ENCODE results near the gene GATA2. TPM values are rescaled to one million over a fixed set of nuclear protein-coding genes. Genes with fewer than 3 reads are reported as not detected.

Gene GATA2
- total and polyA plus RNA-seq, 2 donors (not counting 1 experiment from before 2014, with no cell fraction given) = 0.83 to 3.2 TPM

DNA sequence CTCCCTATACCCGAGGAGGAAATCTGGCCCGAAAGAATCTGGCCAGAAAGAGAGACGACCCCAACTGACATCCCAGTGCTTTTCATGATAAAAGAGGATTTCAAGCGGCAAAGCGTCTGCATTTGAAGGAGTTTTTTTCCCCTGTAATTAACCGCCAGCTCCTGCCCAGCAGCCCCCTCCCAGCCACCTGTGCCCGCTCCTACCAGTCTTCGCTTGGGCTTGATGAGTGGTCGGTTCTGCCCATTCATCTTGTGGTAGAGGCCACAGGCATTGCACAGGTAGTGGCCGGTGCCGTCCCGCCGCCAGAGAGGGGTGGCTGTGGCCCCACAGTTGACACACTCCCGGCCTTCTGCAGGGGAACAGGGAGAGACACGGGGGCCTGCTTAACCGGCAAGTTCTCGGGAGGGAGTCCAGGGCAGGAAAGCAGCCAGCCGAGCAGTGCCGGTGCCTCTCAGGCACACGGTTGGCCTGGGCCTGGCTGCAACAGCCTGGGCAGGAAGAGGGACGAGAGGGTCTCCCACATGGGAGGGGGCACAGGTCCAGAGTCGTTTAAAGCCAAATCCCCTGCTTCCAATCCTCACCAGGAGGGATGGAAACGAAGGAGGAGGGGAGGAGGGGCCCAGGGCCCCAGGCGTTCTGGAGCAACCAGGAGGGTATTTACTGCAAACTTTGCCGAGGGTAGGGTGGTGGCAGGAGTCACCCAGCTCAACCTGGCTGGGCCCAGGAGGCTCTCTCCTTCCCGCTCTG lies 9.2 kb downstream of the GATA2 start:
- peak in 1 of 2 donors; percentile 33 for DNase-seq (ENCODE audit: low read depth in 2 of 2)
- Histone ChIP-seq H3K79me2 (ENCODE audit: control insufficient read depth, insufficient read depth, low read length) (peaks cover 17% of the 10 kb centered on the region), H4K20me1 (ENCODE audit: control insufficient read depth, extremely low read depth, insufficient read depth, low read length) (no peaks in the 10 kb centered on the region), H3K4me3 (replicated peaks in 1 of 4; ENCODE audit: control extremely low read depth in 1 of 4, insufficient read depth in 1 of 4, low read depth in 3 of 4, low read length in 4 of 4) (peak overlapping the region in 1 of 4 experiments; percentile 36), H3K4me1 (ENCODE audit: control insufficient read depth, extremely low read depth, insufficient read depth, low read length) (peaks cover 19% of the 10 kb centered on the region), H3K36me3 (ENCODE audit: control insufficient read depth, insufficient read depth, low read length) (peaks cover 4% of the 10 kb centered on the region), H2AFZ (ENCODE audit: low read length) (no peak overlapping the region), H3K27me3 (ENCODE audit: control insufficient read depth, insufficient read depth, low read length) (peaks cover 3% of the 10 kb centered on the region), H3K4me2 (ENCODE audit: extremely low read depth, insufficient read depth, low read length) (peak overlapping the region; percentile 56), H3K9ac (ENCODE audit: insufficient read depth, low read length) (no peak overlapping the region), H3K9me3 (ENCODE audit: control insufficient read depth, insufficient read depth, low read depth, low read length) (no peaks in the 10 kb centered on the region), H3K27ac (ENCODE audit: insufficient read depth, low read length) (peak overlapping the region; percentile 27)
- no peak for TF ChIP-seq EZH2 (IDR thresholded peaks at IDR 0.05; ENCODE audit: low read length, missing control alignments)
- TF ChIP-seq, protein P1, sequence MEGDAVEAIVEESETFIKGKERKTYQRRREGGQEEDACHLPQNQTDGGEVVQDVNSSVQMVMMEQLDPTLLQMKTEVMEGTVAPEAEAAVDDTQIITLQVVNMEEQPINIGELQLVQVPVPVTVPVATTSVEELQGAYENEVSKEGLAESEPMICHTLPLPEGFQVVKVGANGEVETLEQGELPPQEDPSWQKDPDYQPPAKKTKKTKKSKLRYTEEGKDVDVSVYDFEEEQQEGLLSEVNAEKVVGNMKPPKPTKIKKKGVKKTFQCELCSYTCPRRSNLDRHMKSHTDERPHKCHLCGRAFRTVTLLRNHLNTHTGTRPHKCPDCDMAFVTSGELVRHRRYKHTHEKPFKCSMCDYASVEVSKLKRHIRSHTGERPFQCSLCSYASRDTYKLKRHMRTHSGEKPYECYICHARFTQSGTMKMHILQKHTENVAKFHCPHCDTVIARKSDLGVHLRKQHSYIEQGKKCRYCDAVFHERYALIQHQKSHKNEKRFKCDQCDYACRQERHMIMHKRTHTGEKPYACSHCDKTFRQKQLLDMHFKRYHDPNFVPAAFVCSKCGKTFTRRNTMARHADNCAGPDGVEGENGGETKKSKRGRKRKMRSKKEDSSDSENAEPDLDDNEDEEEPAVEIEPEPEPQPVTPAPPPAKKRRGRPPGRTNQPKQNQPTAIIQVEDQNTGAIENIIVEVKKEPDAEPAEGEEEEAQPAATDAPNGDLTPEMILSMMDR (conservative IDR thresholded peaks at IDR 0.05 in 1 of 2, IDR thresholded peaks at IDR 0.05 in 1 of 2; ENCODE audit: low read depth in 1 of 2, low read length in 2 of 2) = no peak

GRCh38 chr3:128482666-128483656 lies 10.0 kb downstream of the GATA2 start:
- TF ChIP-seq, protein P1 (conservative IDR thresholded peaks at IDR 0.05 in 1 of 2, IDR thresholded peaks at IDR 0.05 in 1 of 2; ENCODE audit: low read depth in 1 of 2, low read length in 2 of 2) = peak in 1 of 2 donors; percentile 29
- TF ChIP-seq EZH2 (IDR thresholded peaks at IDR 0.05; ENCODE audit: low read length, missing control alignments) = no peak
- Histone ChIP-seq H3K4me3 (replicated peaks in 1 of 4; ENCODE audit: control extremely low read depth in 1 of 4, insufficient read depth in 1 of 4, low read depth in 3 of 4, low read length in 4 of 4) (peak overlapping the region in 2 of 4 experiments; percentile 24 to 36), H4K20me1 (ENCODE audit: control insufficient read depth, extremely low read depth, insufficient read depth, low read length) (no peaks in the 10 kb centered on the region), H3K9me3 (ENCODE audit: control insufficient read depth, insufficient read depth, low read depth, low read length) (no peaks in the 10 kb centered on the region), H3K4me1 (ENCODE audit: control insufficient read depth, extremely low read depth, insufficient read depth, low read length) (peaks cover 19% of the 10 kb centered on the region), H3K79me2 (ENCODE audit: control insufficient read depth, insufficient read depth, low read length) (peaks cover 17% of the 10 kb centered on the region), H3K9ac (ENCODE audit: insufficient read depth, low read length) (no peak overlapping the region), H3K27me3 (ENCODE audit: control insufficient read depth, insufficient read depth, low read length) (peaks cover 3% of the 10 kb centered on the region), H3K27ac (ENCODE audit: insufficient read depth, low read length) (peak overlapping the region; percentile 27), H3K36me3 (ENCODE audit: control insufficient read depth, insufficient read depth, low read length) (peaks cover 4% of the 10 kb centered on the region), H2AFZ (ENCODE audit: low read length) (no peak overlapping the region), H3K4me2 (ENCODE audit: extremely low read depth, insufficient read depth, low read length) (peak overlapping the region; percentile 33)
- peak; percentile 54 to 85 for DNase-seq (ENCODE audit: low read depth in 2 of 2)

DNA sequence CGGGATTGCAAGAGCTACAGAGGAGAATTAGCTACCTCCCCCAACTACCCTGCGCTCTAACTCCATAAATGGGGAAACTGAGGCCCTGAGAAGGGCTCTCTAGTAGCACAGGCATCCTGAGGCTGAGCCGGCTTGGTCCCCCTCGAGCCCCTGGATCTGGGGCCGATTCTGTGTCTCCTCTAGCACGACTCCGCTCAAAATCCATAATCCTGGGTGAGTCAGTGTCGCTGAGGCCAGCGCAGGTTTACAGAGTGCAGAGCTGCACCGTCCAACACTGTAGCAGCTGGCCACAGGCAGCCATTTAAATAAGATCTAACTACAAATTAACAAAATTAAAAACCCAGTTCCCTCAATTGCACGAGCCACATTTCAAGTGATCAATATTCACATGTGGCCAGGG lies 10.8 kb downstream of the GATA2 start:
- DNase-seq (ENCODE audit: low read depth in 2 of 2) = peak in 1 of 2 donors; percentile 55
- no peak overlapping the region for H3K27ac ChIP-seq (ENCODE audit: insufficient read depth, low read length)
- no peak overlapping the region for H2AFZ ChIP-seq (ENCODE audit: low read length)
- H3K27me3 ChIP-seq (ENCODE audit: control insufficient read depth, insufficient read depth, low read length) = peaks cover 3% of the 10 kb centered on the region
- H3K4me2 ChIP-seq (ENCODE audit: extremely low read depth, insufficient read depth, low read length) = no peak overlapping the region
- H3K9me3 ChIP-seq (ENCODE audit: control insufficient read depth, insufficient read depth, low read depth, low read length) = no peaks in the 10 kb centered on the region
- H4K20me1 ChIP-seq (ENCODE audit: control insufficient read depth, extremely low read depth, insufficient read depth, low read length) = no peaks in the 10 kb centered on the region
- no peak for TF ChIP-seq EZH2 (IDR thresholded peaks at IDR 0.05; ENCODE audit: low read length, missing control alignments)
- TF ChIP-seq, protein P1 (conservative IDR thresholded peaks at IDR 0.05 in 1 of 2, IDR thresholded peaks at IDR 0.05 in 1 of 2; ENCODE audit: low read depth in 1 of 2, low read length in 2 of 2) = no peak
- H3K4me3 ChIP-seq (replicated peaks in 1 of 4; ENCODE audit: control extremely low read depth in 1 of 4, insufficient read depth in 1 of 4, low read depth in 3 of 4, low read length in 4 of 4) = no peak overlapping the region
- H3K36me3 ChIP-seq (ENCODE audit: control insufficient read depth, insufficient read depth, low read length) = peaks cover 4% of the 10 kb centered on the region
- peaks cover 19% of the 10 kb centered on the region for H3K4me1 ChIP-seq (ENCODE audit: control insufficient read depth, extremely low read depth, insufficient read depth, low read length)
- H3K9ac ChIP-seq (ENCODE audit: insufficient read depth, low read length) = no peak overlapping the region
- peaks cover 16% of the 10 kb centered on the region for H3K79me2 ChIP-seq (ENCODE audit: control insufficient read depth, insufficient read depth, low read length)

Data from fibroblast of lung (primary cell).